ENCODE measurements around the gene MYO1D. TPM values are rescaled to one million over a fixed set of nuclear protein-coding genes. Genes with fewer than 3 reads are reported as not detected.

MYO1D gene
- total RNA-seq, 4 donors from 2014 or later: 247 to 569 (median 444) TPM

- H3K4me3 ChIP-seq: no peak overlapping the region
- WGBS, 2 donors (ENCODE audit: low coverage in 1 of 2): 55 to 64% methylated on average over 5 to 7 of the region's 7 CpGs
Observed at GRCh38 chr17:32794533-32795246, 82.2 kb downstream of the MYO1D start.

GRCh38 chr17:32793841-32794240 lies 83.1 kb downstream of the MYO1D start:
- WGBS, 2 donors (ENCODE audit: low coverage in 1 of 2): 68 to 74% methylated on average over 3 to 4 of the region's 4 CpGs
- Histone ChIP-seq H3K4me3 (no peak overlapping the region), H3K27ac (no peak overlapping the region), H3K27me3 (no peaks in the 10 kb centered on the region), H3K36me3 (no peaks in the 10 kb centered on the region), H3K4me1 (peaks cover 7 to 53% (median 11%) of the 10 kb centered on the region in 4 donors), H3K9me3 (no peaks in the 10 kb centered on the region)
- no peak for DNase-seq
- TF ChIP-seq EP300 (IDR thresholded peaks at IDR 0.05; ENCODE audit: low read depth) (no peak), POLR2AphosphoS5 (IDR thresholded peaks at IDR 0.05) (no peak), POLR2A (IDR thresholded peaks at IDR 0.05) (no peak), CTCF (IDR thresholded peaks at IDR 0.05) (no peak)
- intact Hi-C loops (cut with DNase I; ENCODE audit: low total_unique reads): no loop called here
- in situ Hi-C loops (cut with MboI; ENCODE audit: low pct_ligation_motif_present in 1 of 4, low pct_unique_long_range_greater_than_20kb in 1 of 4, low sequenced_read_pairs in 3 of 4): loop anchor here in 2 of 4 donors (25.0 kb wide), 1 partner anchor 118 kb away; no protein-coding TSS in a partner anchor

More at GRCh38 chr17:32794533-32795246, 82.2 kb downstream of the MYO1D start:
- peak overlapping the region; percentile 64 to 84 (median 76) for H3K27ac ChIP-seq
- no peaks in the 10 kb centered on the region for H3K36me3 ChIP-seq
- peaks cover 7 to 53% (median 11%) of the 10 kb centered on the region in 4 donors for H3K4me1 ChIP-seq
- in situ Hi-C loops (cut with MboI; ENCODE audit: low pct_ligation_motif_present in 1 of 4, low pct_unique_long_range_greater_than_20kb in 1 of 4, low sequenced_read_pairs in 3 of 4) (loop anchor here in 2 of 4 donors (25.0 kb wide), 1 partner anchor 118 kb away; no protein-coding TSS in a partner anchor), intact Hi-C loops (cut with DNase I; ENCODE audit: low total_unique reads) (no loop called here)
- DNase-seq: peak; percentile 68
- H3K27me3 ChIP-seq: no peaks in the 10 kb centered on the region
- peak in 1 of 3 donors; percentile 43 for TF ChIP-seq POLR2AphosphoS5 (IDR thresholded peaks at IDR 0.05)
- no peak for TF ChIP-seq CTCF (IDR thresholded peaks at IDR 0.05)
- H3K9me3 ChIP-seq: no peaks in the 10 kb centered on the region

- no peak for DNase-seq
- intact Hi-C loops (cut with DNase I; ENCODE audit: low total_unique reads): no loop called here
- H3K27ac ChIP-seq: no peak overlapping the region
- H3K4me1 ChIP-seq: peaks cover 7 to 47% (median 11%) of the 10 kb centered on the region in 4 donors
- no peak overlapping the region for H3K4me3 ChIP-seq
- H3K27me3 ChIP-seq: no peaks in the 10 kb centered on the region
- TF ChIP-seq CTCF (IDR thresholded peaks at IDR 0.05) (no peak), POLR2A (IDR thresholded peaks at IDR 0.05) (no peak), EP300 (IDR thresholded peaks at IDR 0.05; ENCODE audit: low read depth) (no peak), POLR2AphosphoS5 (IDR thresholded peaks at IDR 0.05) (no peak)
- H3K36me3 ChIP-seq: no peaks in the 10 kb centered on the region
- in situ Hi-C loops (cut with MboI; ENCODE audit: low pct_ligation_motif_present in 1 of 4, low pct_unique_long_range_greater_than_20kb in 1 of 4, low sequenced_read_pairs in 3 of 4): loop anchor here in 2 of 4 donors (25.0 kb wide), 1 partner anchor 120 kb away; no protein-coding TSS in a partner anchor
- WGBS, 2 donors (ENCODE audit: low coverage in 1 of 2): 20 to 30% methylated on average over 1 of the region's 1 CpG
- no peaks in the 10 kb centered on the region for H3K9me3 ChIP-seq
Observed at GRCh38 chr17:32792207-32792606, 84.7 kb downstream of the MYO1D start.

GRCh38 chr17:32786169-32786568 lies 90.8 kb downstream of the MYO1D start:
- WGBS, 2 donors (ENCODE audit: low coverage in 1 of 2): 83 to 92% methylated on average over 3 of the region's 3 CpGs
- intact Hi-C loops (cut with DNase I; ENCODE audit: low total_unique reads) (loop anchor here (5.0 to 10.0 kb wide), 2 partner anchors 91 to 209 kb away; partner anchors contain the start of genes MYO1D and SPACA3), in situ Hi-C loops (cut with MboI; ENCODE audit: low pct_ligation_motif_present in 1 of 4, low pct_unique_long_range_greater_than_20kb in 1 of 4, low sequenced_read_pairs in 3 of 4) (loop anchor here (10.0 to 25.0 kb wide), 3 partner anchors 89 to 126 kb away; partner anchors contain the start of gene MYO1D (in 1 of the 4))
- no peak for DNase-seq
- no peaks in the 10 kb centered on the region for H3K9me3 ChIP-seq
- H3K36me3 ChIP-seq: no peaks in the 10 kb centered on the region
- no peak overlapping the region for H3K27ac ChIP-seq
- H3K4me1 ChIP-seq: peaks cover 0 to 18% (median 6%) of the 10 kb centered on the region in 4 donors
- no peaks in the 10 kb centered on the region for H3K27me3 ChIP-seq
- H3K4me3 ChIP-seq: no peak overlapping the region
- no peak for TF ChIP-seq CTCF (IDR thresholded peaks at IDR 0.05)
- TF ChIP-seq POLR2A (IDR thresholded peaks at IDR 0.05): no peak
- no peak for TF ChIP-seq EP300 (IDR thresholded peaks at IDR 0.05; ENCODE audit: low read depth)
- no peak for TF ChIP-seq POLR2AphosphoS5 (IDR thresholded peaks at IDR 0.05)
